ENCODE measurements around the gene LONP2. TPM values are rescaled to one million over a fixed set of nuclear protein-coding genes. Genes with fewer than 3 reads are reported as not detected.

The LONP2 gene
- total and polyA plus RNA-seq, 2 of the 13 experiments (the other 11 are each of a cell fraction or from before 2014, with no cell fraction given): 39.2 to 63.3 TPM

DNA sequence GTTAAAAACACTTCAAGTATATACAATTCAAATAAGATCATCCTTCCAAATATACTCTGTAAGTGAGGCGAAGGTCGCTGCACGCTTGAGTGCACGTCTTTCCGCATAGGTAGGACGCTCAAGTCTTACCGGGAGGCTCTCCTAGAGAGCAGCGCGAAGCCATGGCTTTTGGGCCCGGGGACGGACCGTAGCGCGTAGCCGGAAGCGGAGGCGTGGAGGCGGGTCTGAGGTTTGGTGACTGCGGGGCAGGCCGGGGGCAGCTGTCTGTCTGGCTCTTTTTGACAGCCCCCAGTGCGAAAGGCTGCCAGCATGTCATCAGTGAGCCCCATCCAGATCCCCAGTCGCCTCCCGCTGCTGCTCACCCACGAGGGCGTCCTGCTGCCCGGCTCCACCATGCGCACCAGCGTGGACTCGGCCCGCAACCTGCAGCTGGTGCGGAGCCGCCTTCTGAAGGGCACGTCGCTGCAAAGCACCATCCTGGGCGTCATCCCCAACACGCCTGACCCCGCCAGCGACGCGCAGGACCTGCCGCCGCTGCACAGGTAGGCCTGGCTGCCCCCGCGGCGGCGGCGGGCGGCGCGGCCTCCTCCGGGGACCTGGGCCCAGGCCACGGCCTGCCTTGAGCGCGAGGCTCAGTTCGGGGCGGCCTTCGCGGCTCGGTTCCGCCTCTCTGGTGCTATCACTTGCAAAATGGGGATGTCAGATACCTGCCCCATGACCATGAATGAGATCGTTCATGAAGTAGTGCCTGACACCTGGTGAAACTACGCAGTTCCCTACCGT, at the start of gene LONP2 (continued):
- TF ChIP-seq, protein P1, sequence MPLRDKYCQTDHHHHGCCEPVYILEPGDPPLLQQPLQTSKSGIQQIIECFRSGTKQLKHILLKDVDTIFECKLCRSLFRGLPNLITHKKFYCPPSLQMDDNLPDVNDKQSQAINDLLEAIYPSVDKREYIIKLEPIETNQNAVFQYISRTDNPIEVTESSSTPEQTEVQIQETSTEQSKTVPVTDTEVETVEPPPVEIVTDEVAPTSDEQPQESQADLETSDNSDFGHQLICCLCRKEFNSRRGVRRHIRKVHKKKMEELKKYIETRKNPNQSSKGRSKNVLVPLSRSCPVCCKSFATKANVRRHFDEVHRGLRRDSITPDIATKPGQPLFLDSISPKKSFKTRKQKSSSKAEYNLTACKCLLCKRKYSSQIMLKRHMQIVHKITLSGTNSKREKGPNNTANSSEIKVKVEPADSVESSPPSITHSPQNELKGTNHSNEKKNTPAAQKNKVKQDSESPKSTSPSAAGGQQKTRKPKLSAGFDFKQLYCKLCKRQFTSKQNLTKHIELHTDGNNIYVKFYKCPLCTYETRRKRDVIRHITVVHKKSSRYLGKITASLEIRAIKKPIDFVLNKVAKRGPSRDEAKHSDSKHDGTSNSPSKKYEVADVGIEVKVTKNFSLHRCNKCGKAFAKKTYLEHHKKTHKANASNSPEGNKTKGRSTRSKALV (CRISPR knock-in tag; IDR thresholded peaks at IDR 0.05): no peak; the same call in 1 of the 2 replicates
- TF ChIP-seq PAX8 (CRISPR knock-in tag; IDR thresholded peaks at IDR 0.05; ENCODE audit: borderline replicate concordance) (peak; percentile 70; the same call in 1 of the 2 replicates), ZNF33A (CRISPR knock-in tag; IDR thresholded peaks at IDR 0.05; ENCODE audit: borderline replicate concordance) (0 out of 2 replicates have a peak, but pooled peaks have one; percentile 30), ZNF484 (CRISPR knock-in tag; IDR thresholded peaks at IDR 0.05; ENCODE audit: borderline replicate concordance, low read depth) (no peak), YY1 (IDR thresholded peaks at IDR 0.05; ENCODE audit: insufficient read depth, insufficient replicate concordance, low read depth, low read length) (peak; percentile 70), PHF21A (CRISPR knock-in tag; IDR thresholded peaks at IDR 0.05) (peak; percentile 45; the same call in 1 of the 2 replicates), SNAPC2 (CRISPR knock-in tag; IDR thresholded peaks at IDR 0.05) (peak; percentile 42; the same call in 1 of the 2 replicates), KLF6 (CRISPR knock-in tag; IDR thresholded peaks at IDR 0.05) (peak; percentile 78), RARA (CRISPR knock-in tag; IDR thresholded peaks at IDR 0.05) (peak; percentile 78), ZNF224 (CRISPR knock-in tag; IDR thresholded peaks at IDR 0.05) (0 out of 2 replicates have a peak, but pooled peaks have one; percentile 70), ZNF552 (CRISPR knock-in tag; IDR thresholded peaks at IDR 0.05; ENCODE audit: borderline replicate concordance) (0 out of 2 replicates have a peak, but pooled peaks have one; percentile 81), ARID2 (CRISPR knock-in tag; IDR thresholded peaks at IDR 0.05; ENCODE audit: borderline replicate concordance) (0 out of 2 replicates have a peak, but pooled peaks have one; percentile 39), HNF4A (CRISPR knock-in tag; IDR thresholded peaks at IDR 0.05) (peak; percentile 60), FLYWCH1 (CRISPR knock-in tag; IDR thresholded peaks at IDR 0.05) (0 out of 2 replicates have a peak, but pooled peaks have one; percentile 55), NFIC (IDR thresholded peaks at IDR 0.05; ENCODE audit: low read length) (no peak; the same call in 1 of the 2 replicates), ZNF879 (CRISPR knock-in tag; IDR thresholded peaks at IDR 0.05) (no peak), HNRNPUL1 (IDR thresholded peaks at IDR 0.05; ENCODE audit: low read depth, low read length) (no peak), AHR (CRISPR knock-in tag; IDR thresholded peaks at IDR 0.05) (peak; percentile 93), ZNF674 (CRISPR knock-in tag; IDR thresholded peaks at IDR 0.05; ENCODE audit: low read depth) (peak; percentile 92; the same call in 1 of the 2 replicates), SRY (CRISPR knock-in tag; IDR thresholded peaks at IDR 0.05) (peak; percentile 72; the same call in 1 of the 2 replicates), ZNF773 (CRISPR knock-in tag; IDR thresholded peaks at IDR 0.05; ENCODE audit: borderline replicate concordance) (no peak; the same call in 1 of the 2 replicates), ZNF274 (CRISPR knock-in tag; IDR thresholded peaks at IDR 0.05) (peak; percentile 90), IKZF1 (IDR thresholded peaks at IDR 0.05) (no peak)
- TF ChIP-seq, protein P2, sequence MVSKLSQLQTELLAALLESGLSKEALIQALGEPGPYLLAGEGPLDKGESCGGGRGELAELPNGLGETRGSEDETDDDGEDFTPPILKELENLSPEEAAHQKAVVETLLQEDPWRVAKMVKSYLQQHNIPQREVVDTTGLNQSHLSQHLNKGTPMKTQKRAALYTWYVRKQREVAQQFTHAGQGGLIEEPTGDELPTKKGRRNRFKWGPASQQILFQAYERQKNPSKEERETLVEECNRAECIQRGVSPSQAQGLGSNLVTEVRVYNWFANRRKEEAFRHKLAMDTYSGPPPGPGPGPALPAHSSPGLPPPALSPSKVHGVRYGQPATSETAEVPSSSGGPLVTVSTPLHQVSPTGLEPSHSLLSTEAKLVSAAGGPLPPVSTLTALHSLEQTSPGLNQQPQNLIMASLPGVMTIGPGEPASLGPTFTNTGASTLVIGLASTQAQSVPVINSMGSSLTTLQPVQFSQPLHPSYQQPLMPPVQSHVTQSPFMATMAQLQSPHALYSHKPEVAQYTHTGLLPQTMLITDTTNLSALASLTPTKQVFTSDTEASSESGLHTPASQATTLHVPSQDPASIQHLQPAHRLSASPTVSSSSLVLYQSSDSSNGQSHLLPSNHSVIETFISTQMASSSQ (IDR thresholded peaks at IDR 0.05; ENCODE audit: low read depth): peak; percentile 70
- TF ChIP-seq, protein P2 (CRISPR knock-in tag; IDR thresholded peaks at IDR 0.05; ENCODE audit: borderline replicate concordance): peak; percentile 62; the same call in 1 of the 2 replicates
